Measurements from ENCODE around the gene SLBP.

The SLBP gene

GRCh38 chr4:1743975-1744374 is 31.9 kb upstream of the SLBP start:
- no peak for TF ChIP-seq GATA3 (IDR thresholded peaks at IDR 0.05; ENCODE audit: low read depth, low read length)
- TF ChIP-seq GATA2 (IDR thresholded peaks at IDR 0.05; ENCODE audit: low read depth, low read length) = no peak

- no peak for TF ChIP-seq GATA3 (IDR thresholded peaks at IDR 0.05; ENCODE audit: low read depth, low read length)
- TF ChIP-seq GATA2 (IDR thresholded peaks at IDR 0.05; ENCODE audit: low read depth, low read length) = no peak
Observed at GRCh38 chr4:1743551-1743950, 31.4 kb upstream of the SLBP start.

- no peak for TF ChIP-seq GATA3 (IDR thresholded peaks at IDR 0.05; ENCODE audit: low read depth, low read length)
- TF ChIP-seq GATA2 (IDR thresholded peaks at IDR 0.05; ENCODE audit: low read depth, low read length) = no peak
Observed at GRCh38 chr4:1741208-1741607, 29.1 kb upstream of the SLBP start.

GRCh38 chr4:1740021-1740545 is 28.0 kb upstream of the SLBP start:
- TF ChIP-seq GATA2 (IDR thresholded peaks at IDR 0.05; ENCODE audit: low read depth, low read length) (no peak), GATA3 (IDR thresholded peaks at IDR 0.05; ENCODE audit: low read depth, low read length) (no peak)

- TF ChIP-seq GATA3 (IDR thresholded peaks at IDR 0.05; ENCODE audit: low read depth, low read length) = no peak
- TF ChIP-seq GATA2 (IDR thresholded peaks at IDR 0.05; ENCODE audit: low read depth, low read length) = no peak
Observed at GRCh38 chr4:1739358-1739757, 27.2 kb upstream of the SLBP start.

- TF ChIP-seq GATA2 (IDR thresholded peaks at IDR 0.05; ENCODE audit: low read depth, low read length) = no peak
- no peak for TF ChIP-seq GATA3 (IDR thresholded peaks at IDR 0.05; ENCODE audit: low read depth, low read length)
Observed at GRCh38 chr4:1738410-1738809, 26.3 kb upstream of the SLBP start.

GRCh38 chr4:1737666-1738065 is 25.5 kb upstream of the SLBP start:
- TF ChIP-seq GATA3 (IDR thresholded peaks at IDR 0.05; ENCODE audit: low read depth, low read length) = no peak
- no peak for TF ChIP-seq GATA2 (IDR thresholded peaks at IDR 0.05; ENCODE audit: low read depth, low read length)

GRCh38 chr4:1736812-1737211 is 24.7 kb upstream of the SLBP start:
- TF ChIP-seq GATA3 (IDR thresholded peaks at IDR 0.05; ENCODE audit: low read depth, low read length) (no peak), GATA2 (IDR thresholded peaks at IDR 0.05; ENCODE audit: low read depth, low read length) (no peak)

GRCh38 chr4:1735215-1735614 is 23.1 kb upstream of the SLBP start:
- no peak for TF ChIP-seq GATA2 (IDR thresholded peaks at IDR 0.05; ENCODE audit: low read depth, low read length)
- TF ChIP-seq GATA3 (IDR thresholded peaks at IDR 0.05; ENCODE audit: low read depth, low read length) = no peak

- TF ChIP-seq GATA3 (IDR thresholded peaks at IDR 0.05; ENCODE audit: low read depth, low read length) (no peak), GATA2 (IDR thresholded peaks at IDR 0.05; ENCODE audit: low read depth, low read length) (no peak)
Observed at GRCh38 chr4:1732911-1733310, 20.8 kb upstream of the SLBP start.

- no peak for TF ChIP-seq GATA3 (IDR thresholded peaks at IDR 0.05; ENCODE audit: low read depth, low read length)
- TF ChIP-seq GATA2 (IDR thresholded peaks at IDR 0.05; ENCODE audit: low read depth, low read length) = no peak
Observed at GRCh38 chr4:1731180-1731579, 19.1 kb upstream of the SLBP start.

GRCh38 chr4:1730532-1731135 is 18.5 kb upstream of the SLBP start:
- TF ChIP-seq GATA3 (IDR thresholded peaks at IDR 0.05; ENCODE audit: low read depth, low read length) = no peak
- no peak for TF ChIP-seq GATA2 (IDR thresholded peaks at IDR 0.05; ENCODE audit: low read depth, low read length)

- no peak for TF ChIP-seq GATA3 (IDR thresholded peaks at IDR 0.05; ENCODE audit: low read depth, low read length)
- TF ChIP-seq GATA2 (IDR thresholded peaks at IDR 0.05; ENCODE audit: low read depth, low read length) = no peak
Observed at GRCh38 chr4:1728061-1728980, 16.2 kb upstream of the SLBP start.

- no peak for TF ChIP-seq GATA3 (IDR thresholded peaks at IDR 0.05; ENCODE audit: low read depth, low read length)
- TF ChIP-seq GATA2 (IDR thresholded peaks at IDR 0.05; ENCODE audit: low read depth, low read length) = no peak
Observed at GRCh38 chr4:1727117-1728031, 15.3 kb upstream of the SLBP start.

All from SH-SY5Y (cell line).